Measurements from ENCODE around the gene MAP3K7.

The MAP3K7 gene

GRCh38 chr6:90525421-90525820 is 61.5 kb downstream of the MAP3K7 start:
- DNase-seq (ENCODE audit: low read depth): no peak

- no peak for DNase-seq (ENCODE audit: low read depth)
Measured at GRCh38 chr6:90523779-90524310, 63.0 kb downstream of the MAP3K7 start.

GRCh38 chr6:90521955-90522354 is 64.9 kb downstream of the MAP3K7 start:
- DNase-seq (ENCODE audit: low read depth): no peak

GRCh38 chr6:90516074-90516660 is 70.7 kb downstream of the MAP3K7 start:
- DNase-seq (ENCODE audit: low read depth): no peak

GRCh38 chr6:90514496-90514895 is 72.4 kb downstream of the MAP3K7 start:
- DNase-seq (ENCODE audit: low read depth): no peak

- no peak for DNase-seq (ENCODE audit: low read depth)
Measured at GRCh38 chr6:90508753-90509152, 78.1 kb downstream of the MAP3K7 start.

GRCh38 chr6:90502866-90503407 is 83.9 kb downstream of the MAP3K7 start:
- no peak for DNase-seq (ENCODE audit: low read depth)

GRCh38 chr6:90502381-90502780 is 84.5 kb downstream of the MAP3K7 start:
- no peak for DNase-seq (ENCODE audit: low read depth)

- DNase-seq (ENCODE audit: low read depth): no peak
Measured at GRCh38 chr6:90500458-90500857, 86.4 kb downstream of the MAP3K7 start.

- no peak for DNase-seq (ENCODE audit: low read depth)
Measured at GRCh38 chr6:90497411-90497810, 89.5 kb downstream of the MAP3K7 start.

- DNase-seq (ENCODE audit: low read depth): no peak
Measured at GRCh38 chr6:90496258-90497016, 90.4 kb downstream of the MAP3K7 start.

GRCh38 chr6:90495216-90495817 is 91.6 kb downstream of the MAP3K7 start:
- DNase-seq (ENCODE audit: low read depth): no peak

- no peak for DNase-seq (ENCODE audit: low read depth)
Measured at GRCh38 chr6:90494067-90494780, 92.6 kb downstream of the MAP3K7 start.

- DNase-seq (ENCODE audit: low read depth): no peak
Measured at GRCh38 chr6:90493332-90493731, 93.5 kb downstream of the MAP3K7 start.

- DNase-seq (ENCODE audit: low read depth): no peak
Measured at GRCh38 chr6:90492798-90493197, 94.1 kb downstream of the MAP3K7 start.

- no peak for DNase-seq (ENCODE audit: low read depth)
Measured at GRCh38 chr6:90492369-90492768, 94.5 kb downstream of the MAP3K7 start.

- DNase-seq (ENCODE audit: low read depth): no peak
Measured at GRCh38 chr6:90490030-90490716, 96.7 kb downstream of the MAP3K7 start.

- DNase-seq (ENCODE audit: low read depth): no peak
Measured at GRCh38 chr6:90488816-90489215, 98.1 kb downstream of the MAP3K7 start.

- DNase-seq (ENCODE audit: low read depth): no peak
Measured at GRCh38 chr6:90485635-90486277, 101.1 kb downstream of the MAP3K7 start.

GRCh38 chr6:90484903-90485302 is 102.0 kb downstream of the MAP3K7 start:
- DNase-seq (ENCODE audit: low read depth): no peak

- DNase-seq (ENCODE audit: low read depth): no peak
Measured at GRCh38 chr6:90484385-90484784, 102.5 kb downstream of the MAP3K7 start.

Measured in stimulated activated CD8-positive, alpha-beta memory T cell treated with anti-CD3 and anti-CD28 coated beads, Interleukin-4, amount 100 ng/mL, for 24 hours (primary cell).